ENCODE results near the gene CGB5. TPM values are rescaled to one million over a fixed set of nuclear protein-coding genes. Genes with fewer than 3 reads are reported as not detected.
"Not testable (repeated sequence)": the region's sequence is repeated elsewhere in the genome, so short reads cannot be mapped to it uniquely, and the experiment has no call there.

The CGB5 gene
- total RNA-seq, 1 experiment from 2014 or later, result not detected

GRCh38 chr19:49074869-49075268, 31.2 kb downstream of the CGB5 start:
- H3K9me3 ChIP-seq; H3K27me3 Mint-ChIP-seq (ENCODE audit: insufficient read depth, unreplicated experiment); H3K4me3 Mint-ChIP-seq (ENCODE audit: unreplicated experiment); H3K4me3 ChIP-seq (ENCODE audit: low read depth, low read length); H3K27ac Mint-ChIP-seq (ENCODE audit: unreplicated experiment); H3K27me3 ChIP-seq (replicated peaks; ENCODE audit: control insufficient read depth, insufficient read depth, low read length); BruUV-seq (replicated peaks); H3K9me3 Mint-ChIP-seq (ENCODE audit: unreplicated experiment); H3K36me3 ChIP-seq (ENCODE audit: control insufficient read depth, insufficient read depth, low read length): not testable (repeated sequence)
- peaks cover 15% of the 10 kb centered on the region for H3K36me3 Mint-ChIP-seq (ENCODE audit: insufficient read depth, unreplicated experiment)
- TF ChIP-seq CTCF (IDR thresholded peaks at IDR 0.05; ENCODE audit: insufficient read depth in 1 of 2, low read depth in 1 of 2, low read length in 1 of 2, severe bottlenecking in 1 of 2, unreplicated experiment in 1 of 2), result peak; percentile 37 to 59
- peaks cover 11% of the 10 kb centered on the region for H3K4me1 ChIP-seq
- ChIA-PET POLR2A (interaction anchor here (1.3 kb wide), 1 partner anchor 10 kb away, joined by 7 read pairs; the partner anchor contains the start of gene NTF4), CTCF (interaction anchor here (0.7 to 1.8 kb wide), 7 partner anchors 10 to 267 kb away, joined by 3 to 16 read pairs (median 8); partner anchors contain the start of gene NTF4)
- peak; percentile 56 to 68 for DNase-seq
- intact Hi-C loops (cut with micrococcal nuclease; ENCODE audit: unreplicated experiment), result loop anchor here (1.0 to 5.0 kb wide), 3 partner anchors 58 to 288 kb away; partner anchors contain the start of genes GYS1, LHB and RUVBL2
- peaks cover 15% of the 10 kb centered on the region for H3K4me1 Mint-ChIP-seq (ENCODE audit: low read depth, unreplicated experiment)

- intact Hi-C loops (cut with micrococcal nuclease; ENCODE audit: unreplicated experiment), result no loop called here
- Histone ChIP-seq H3K4me3 (ENCODE audit: low read depth, low read length) (no peak overlapping the region), H3K36me3 (ENCODE audit: control insufficient read depth, insufficient read depth, low read length) (no peaks in the 10 kb centered on the region), H3K9me3 (no peaks in the 10 kb centered on the region), H3K27me3 (replicated peaks; ENCODE audit: control insufficient read depth, insufficient read depth, low read length) (no peaks in the 10 kb centered on the region), H3K4me1 (0 out of 2 replicates have a peak, but pooled peaks cover 5% of the 10 kb centered on the region)
- TF ChIP-seq CTCF (IDR thresholded peaks at IDR 0.05; ENCODE audit: insufficient read depth in 1 of 2, low read depth in 1 of 2, low read length in 1 of 2, severe bottlenecking in 1 of 2, unreplicated experiment in 1 of 2), result no peak
- peaks cover 10% of the 10 kb centered on the region for H3K4me1 Mint-ChIP-seq (ENCODE audit: low read depth, unreplicated experiment)
- DNase-seq, result no peak
- no peak overlapping the region for H3K4me3 Mint-ChIP-seq (ENCODE audit: unreplicated experiment)
- no peaks in the 10 kb centered on the region for H3K27me3 Mint-ChIP-seq (ENCODE audit: insufficient read depth, unreplicated experiment)
- no peak overlapping the region for H3K27ac Mint-ChIP-seq (ENCODE audit: unreplicated experiment)
- ChIA-PET POLR2A (no interaction called here), CTCF (no interaction called here)
- H3K9me3 Mint-ChIP-seq (ENCODE audit: unreplicated experiment), result no peaks in the 10 kb centered on the region
- H3K36me3 Mint-ChIP-seq (ENCODE audit: insufficient read depth, unreplicated experiment), result peaks cover 9% of the 10 kb centered on the region
- no TSS peak for BruUV-seq (replicated peaks)
These were observed 36.7 kb downstream of the CGB5 start for GRCh38 chr19:49080392-49080791.

- no peaks in the 10 kb centered on the region for H3K9me3 Mint-ChIP-seq (ENCODE audit: unreplicated experiment)
- ChIA-PET CTCF (no interaction called here), POLR2A (no interaction called here)
- Histone ChIP-seq H3K4me3 (ENCODE audit: low read depth, low read length) (no peak overlapping the region), H3K27me3 (replicated peaks; ENCODE audit: control insufficient read depth, insufficient read depth, low read length) (no peaks in the 10 kb centered on the region), H3K9me3 (no peaks in the 10 kb centered on the region), H3K36me3 (ENCODE audit: control insufficient read depth, insufficient read depth, low read length) (no peaks in the 10 kb centered on the region), H3K4me1 (0 out of 2 replicates have a peak, but pooled peaks cover 5% of the 10 kb centered on the region)
- H3K27me3 Mint-ChIP-seq (ENCODE audit: insufficient read depth, unreplicated experiment), result no peaks in the 10 kb centered on the region
- intact Hi-C loops (cut with micrococcal nuclease; ENCODE audit: unreplicated experiment), result no loop called here
- H3K4me1 Mint-ChIP-seq (ENCODE audit: low read depth, unreplicated experiment), result peaks cover 10% of the 10 kb centered on the region
- H3K36me3 Mint-ChIP-seq (ENCODE audit: insufficient read depth, unreplicated experiment), result peaks cover 18% of the 10 kb centered on the region
- no peak for DNase-seq
- H3K27ac Mint-ChIP-seq (ENCODE audit: unreplicated experiment), result no peak overlapping the region
- no peak for TF ChIP-seq CTCF (IDR thresholded peaks at IDR 0.05; ENCODE audit: insufficient read depth in 1 of 2, low read depth in 1 of 2, low read length in 1 of 2, severe bottlenecking in 1 of 2, unreplicated experiment in 1 of 2)
- no peak overlapping the region for H3K4me3 Mint-ChIP-seq (ENCODE audit: unreplicated experiment)
- BruUV-seq (replicated peaks), result no TSS peak
These were observed 37.6 kb downstream of the CGB5 start for GRCh38 chr19:49081273-49081672.
